ENCODE measurements around the gene RAP1GAP.

GRCh38 chr1:21620496-21620895, 48.7 kb downstream of the RAP1GAP start:
- no peak for TF ChIP-seq CTCF (IDR thresholded peaks at IDR 0.05)
- no peak for TF ChIP-seq EZH2 (IDR thresholded peaks at IDR 0.05)
